Upper lobe of right lung (tissue), 1 donor: ENCODE measurements around the gene SLC6A1. TPM values are rescaled to one million over a fixed set of nuclear protein-coding genes. Genes with fewer than 3 reads are reported as not detected.

Experiments used
- ATAC-seq: fragments of 200-7000 bp; cut with Tn5 transposase; one replicate; pipeline ENCODE4 v1.9.1; 2020; ENCODE audit warnings: mild to moderate bottlenecking, moderate library complexity
- DNase-seq: peaks from one replicate; pipeline ENCODE4 v3.0.0-alpha.2; 2020
- H3K27ac ChIP-seq: fragments of 200-600 bp; one replicate; pipeline ENCODE4 v1.8.0; 2022
- H3K27me3 ChIP-seq: fragments of 200-600 bp; one replicate; pipeline ENCODE4 v1.8.0; 2022; ENCODE audit warnings: mild to moderate bottlenecking
- H3K36me3 ChIP-seq: fragments of 200-600 bp; one replicate; pipeline ENCODE4 v1.8.0; 2022
- H3K4me1 ChIP-seq: fragments of 200-600 bp; one replicate; pipeline ENCODE4 v1.8.0; 2022
- H3K4me3 ChIP-seq: fragments of 200-600 bp; one replicate; pipeline ENCODE4 v1.8.0; 2022; ENCODE audit warnings: mild to moderate bottlenecking
- H3K9me3 ChIP-seq: fragments of 200-600 bp; one replicate; pipeline ENCODE4 v1.8.0; 2022
- intact Hi-C: fragments of 100-400 bp; cut with DNase I; formaldehyde crosslinking; loops from one replicate; pipeline ENCODE4 v1.11.0; 2022
- total RNA-seq: library from RNA; stranded (reverse); fragmentation: NEBNext Ultra II Directional; extraction: Animal tissue kit (Norgen Biotek cat#: 25700); gene quantifications from one replicate; pipeline ENCODE4 v1.2.1, GENCODE V29; 2021
- TF ChIP-seq, protein P1 (sequence below): fragments of 200-600 bp; IDR thresholded peaks from one replicate; pipeline ENCODE4 v1.8.0; 2022; ENCODE audit warnings: antibody characterized with exemption
- donor health status: DM: no; HTN: yes; CAD: no; lungs with severe emphysema.

SLC6A1 gene
- total RNA-seq, 1 donor from 2014 or later = 0.84 TPM

DNA sequence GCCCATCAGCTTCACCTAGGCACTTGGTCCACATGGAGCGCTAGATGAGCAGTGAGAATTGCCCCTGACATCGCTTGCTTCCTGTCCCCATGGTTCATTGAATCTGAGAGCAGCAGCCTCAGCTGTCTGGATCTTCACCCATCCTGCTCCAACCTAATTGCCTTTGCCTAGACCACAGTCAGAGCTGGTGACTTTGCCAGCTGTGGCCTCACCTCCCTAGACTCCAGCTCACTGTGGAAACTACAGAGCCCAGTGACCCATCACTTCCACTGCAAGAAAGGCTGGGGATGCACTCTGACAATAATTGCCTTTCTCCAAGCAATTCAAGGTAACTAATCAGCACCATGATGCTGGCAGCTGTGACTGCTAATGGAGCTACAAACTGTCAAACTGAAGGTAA is 30.6 kb upstream of the SLC6A1 start:
- TF ChIP-seq, protein P1, sequence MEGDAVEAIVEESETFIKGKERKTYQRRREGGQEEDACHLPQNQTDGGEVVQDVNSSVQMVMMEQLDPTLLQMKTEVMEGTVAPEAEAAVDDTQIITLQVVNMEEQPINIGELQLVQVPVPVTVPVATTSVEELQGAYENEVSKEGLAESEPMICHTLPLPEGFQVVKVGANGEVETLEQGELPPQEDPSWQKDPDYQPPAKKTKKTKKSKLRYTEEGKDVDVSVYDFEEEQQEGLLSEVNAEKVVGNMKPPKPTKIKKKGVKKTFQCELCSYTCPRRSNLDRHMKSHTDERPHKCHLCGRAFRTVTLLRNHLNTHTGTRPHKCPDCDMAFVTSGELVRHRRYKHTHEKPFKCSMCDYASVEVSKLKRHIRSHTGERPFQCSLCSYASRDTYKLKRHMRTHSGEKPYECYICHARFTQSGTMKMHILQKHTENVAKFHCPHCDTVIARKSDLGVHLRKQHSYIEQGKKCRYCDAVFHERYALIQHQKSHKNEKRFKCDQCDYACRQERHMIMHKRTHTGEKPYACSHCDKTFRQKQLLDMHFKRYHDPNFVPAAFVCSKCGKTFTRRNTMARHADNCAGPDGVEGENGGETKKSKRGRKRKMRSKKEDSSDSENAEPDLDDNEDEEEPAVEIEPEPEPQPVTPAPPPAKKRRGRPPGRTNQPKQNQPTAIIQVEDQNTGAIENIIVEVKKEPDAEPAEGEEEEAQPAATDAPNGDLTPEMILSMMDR = no peak
- Histone ChIP-seq H3K9me3 (no peaks in the 10 kb centered on the region), H3K27ac (no peak overlapping the region), H3K36me3 (no peaks in the 10 kb centered on the region), H3K27me3 (no peaks in the 10 kb centered on the region), H3K4me3 (no peak overlapping the region), H3K4me1 (peaks cover 20% of the 10 kb centered on the region)
- DNase-seq (no peak), ATAC-seq (no peak)
- intact Hi-C loops = no loop called here

DNA sequence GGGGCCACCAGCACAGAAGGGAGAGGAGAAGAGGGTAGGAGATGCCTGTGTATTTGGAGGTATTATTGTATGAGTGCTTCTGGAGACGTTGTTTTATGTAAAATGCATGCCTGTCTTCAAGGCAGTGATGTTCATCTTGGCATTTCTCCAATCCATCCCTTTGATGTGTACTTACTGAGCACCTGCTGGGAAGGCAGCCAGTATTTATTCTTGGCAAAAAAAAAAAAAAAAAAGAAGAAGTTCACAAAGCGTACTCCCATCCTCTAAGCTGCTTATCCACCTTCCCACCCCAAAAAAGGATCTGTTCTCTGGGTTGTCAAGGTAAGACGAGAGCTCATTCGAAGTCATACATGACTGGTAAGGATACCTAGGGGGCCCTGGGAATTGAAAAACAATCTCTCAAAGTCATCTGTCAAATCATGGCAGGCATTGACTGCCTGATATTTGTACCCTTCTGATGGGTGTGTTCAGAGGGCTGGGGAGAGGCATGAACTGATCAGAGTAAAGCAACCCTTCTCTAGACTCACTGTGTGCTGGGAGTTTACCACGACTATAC is 30.0 kb upstream of the SLC6A1 start:
- H3K4me1 ChIP-seq = peaks cover 14% of the 10 kb centered on the region
- intact Hi-C loops = no loop called here
- H3K36me3 ChIP-seq = no peaks in the 10 kb centered on the region
- no peak for DNase-seq
- no peaks in the 10 kb centered on the region for H3K9me3 ChIP-seq
- H3K27me3 ChIP-seq = no peaks in the 10 kb centered on the region
- no peak overlapping the region for H3K27ac ChIP-seq
- TF ChIP-seq, protein P1 = no peak
- no peak overlapping the region for H3K4me3 ChIP-seq
- no peak for ATAC-seq

- no peak overlapping the region for H3K4me3 ChIP-seq
- H3K4me1 ChIP-seq = no peaks in the 10 kb centered on the region
- ATAC-seq (no peak), DNase-seq (no peak)
- no peaks in the 10 kb centered on the region for H3K9me3 ChIP-seq
- TF ChIP-seq, protein P1 = no peak
- H3K27me3 ChIP-seq = no peaks in the 10 kb centered on the region
- no peaks in the 10 kb centered on the region for H3K36me3 ChIP-seq
- intact Hi-C loops = no loop called here
- no peak overlapping the region for H3K27ac ChIP-seq
These were observed 27.9 kb upstream of the SLC6A1 start for GRCh38 chr3:10964537-10965167.

DNA sequence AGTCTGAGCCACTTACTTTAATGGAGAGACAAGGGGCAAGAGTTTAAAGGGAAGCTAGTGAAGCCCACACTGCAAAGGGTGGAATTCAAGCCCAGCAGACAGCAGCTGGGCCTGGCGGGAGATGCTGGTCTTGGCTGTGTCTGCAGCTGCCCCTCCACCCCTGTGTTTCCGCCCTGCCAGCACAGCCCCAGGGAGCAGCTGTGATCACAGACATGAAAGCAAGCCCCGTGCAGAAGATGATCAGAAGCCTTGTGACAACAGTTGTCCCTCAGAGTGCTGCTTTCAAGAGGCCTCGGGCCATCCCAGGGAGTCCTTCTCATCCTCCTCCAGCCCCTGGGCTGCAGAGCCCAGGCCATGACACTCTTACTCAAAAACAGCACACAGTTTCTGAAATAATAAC is 24.1 kb upstream of the SLC6A1 start:
- peak; percentile 34 for ATAC-seq
- intact Hi-C loops = no loop called here
- no peaks in the 10 kb centered on the region for H3K36me3 ChIP-seq
- H3K4me3 ChIP-seq = no peak overlapping the region
- no peaks in the 10 kb centered on the region for H3K9me3 ChIP-seq
- H3K27me3 ChIP-seq = no peaks in the 10 kb centered on the region
- TF ChIP-seq, protein P1 = no peak
- H3K4me1 ChIP-seq = no peaks in the 10 kb centered on the region
- H3K27ac ChIP-seq = no peak overlapping the region
- DNase-seq = no peak

GRCh38 chr3:10970306-10970960 is 22.1 kb upstream of the SLC6A1 start:
- intact Hi-C loops = no loop called here
- TF ChIP-seq, protein P1 = no peak
- Histone ChIP-seq H3K9me3 (no peaks in the 10 kb centered on the region), H3K4me3 (no peak overlapping the region), H3K27ac (no peak overlapping the region), H3K27me3 (no peaks in the 10 kb centered on the region), H3K4me1 (no peaks in the 10 kb centered on the region), H3K36me3 (no peaks in the 10 kb centered on the region)
- no peak for ATAC-seq
- no peak for DNase-seq
